ENCODE results near the gene CACYBP.

Gene CACYBP

GRCh38 chr1:175003521-175003920 is 3.8 kb downstream of the CACYBP start:
- TF ChIP-seq CTCF (IDR thresholded peaks at IDR 0.05; ENCODE audit: control insufficient read depth, extremely low read depth, insufficient read depth), result no peak
- no peak for DNase-seq (ENCODE audit: low read depth)
- no peak overlapping the region for H3K4me3 ChIP-seq (ENCODE audit: low read depth, low read length)

GRCh38 chr1:175005085-175005783 is 5.5 kb downstream of the CACYBP start:
- TF ChIP-seq CTCF (IDR thresholded peaks at IDR 0.05; ENCODE audit: control insufficient read depth, extremely low read depth, insufficient read depth), result no peak
- H3K4me3 ChIP-seq (ENCODE audit: low read depth, low read length), result no peak overlapping the region
- DNase-seq (ENCODE audit: low read depth), result no peak

GRCh38 chr1:175009532-175009931 is 9.8 kb downstream of the CACYBP start:
- DNase-seq (ENCODE audit: low read depth), result no peak
- no peak overlapping the region for H3K4me3 ChIP-seq (ENCODE audit: low read depth, low read length)
- TF ChIP-seq CTCF (IDR thresholded peaks at IDR 0.05; ENCODE audit: control insufficient read depth, extremely low read depth, insufficient read depth), result no peak

GRCh38 chr1:175013445-175013844 is 13.7 kb downstream of the CACYBP start:
- no peak for DNase-seq (ENCODE audit: low read depth)
- H3K4me3 ChIP-seq (ENCODE audit: low read depth, low read length), result no peak overlapping the region
- no peak for TF ChIP-seq CTCF (IDR thresholded peaks at IDR 0.05; ENCODE audit: control insufficient read depth, extremely low read depth, insufficient read depth)

GRCh38 chr1:175015243-175015642 is 15.5 kb downstream of the CACYBP start:
- no peak overlapping the region for H3K4me3 ChIP-seq (ENCODE audit: low read depth, low read length)
- no peak for TF ChIP-seq CTCF (IDR thresholded peaks at IDR 0.05; ENCODE audit: control insufficient read depth, extremely low read depth, insufficient read depth)
- DNase-seq (ENCODE audit: low read depth), result no peak

GRCh38 chr1:175019524-175019923 is 19.8 kb downstream of the CACYBP start:
- DNase-seq (ENCODE audit: low read depth), result no peak
- no peak overlapping the region for H3K4me3 ChIP-seq (ENCODE audit: low read depth, low read length)
- no peak for TF ChIP-seq CTCF (IDR thresholded peaks at IDR 0.05; ENCODE audit: control insufficient read depth, extremely low read depth, insufficient read depth)
